Measurements from ENCODE around the gene GLOD5. TPM values are rescaled to one million over a fixed set of nuclear protein-coding genes. Genes with fewer than 3 reads are reported as not detected.
A peak's percentile ranks its signal among the peaks of the same experiment; 100 is the strongest.

GLOD5 gene
- total and polyA plus RNA-seq, 9 of the 15 experiments (the other 6 are each of a cell fraction or from before 2014, with no cell fraction given): 0.27 to 4.4 (median 2.2) TPM

GRCh38 chrX:48786825-48787504 lies 25.4 kb downstream of the GLOD5 start (continued):
- TF ChIP-seq ARID2 (IDR thresholded peaks at IDR 0.05): 0 out of 2 replicates have a peak, but pooled peaks have one; percentile 9
- TF ChIP-seq CHD1 (IDR thresholded peaks at IDR 0.05; ENCODE audit: low read length): peak; percentile 27
- TF ChIP-seq ZNF408 (CRISPR knock-in tag; IDR thresholded peaks at IDR 0.05; ENCODE audit: low read depth): no peak
- TF ChIP-seq PTRF (tag; IDR thresholded peaks at IDR 0.05): no peak
- TF ChIP-seq THRA (IDR thresholded peaks at IDR 0.05): no peak
- TF ChIP-seq SMAD1 (IDR thresholded peaks at IDR 0.05; ENCODE audit: low read depth, low read length, partially characterized antibody): no peak
- TF ChIP-seq CC2D1A (IDR thresholded peaks at IDR 0.05): no peak
